Heart left ventricle (tissue), 13 donors: ENCODE results near the gene SLC24A2.

Experiments
- POLR2A ChIP-seq, 2 donors: fragments of 450-650 bp; IDR thresholded peaks; one replicate each; pipeline ENCODE4 v1.6.1; 2017; ENCODE audit warnings: antibody characterized with exemption in 2 of 2, mild to moderate bottlenecking in 2 of 2, moderate library complexity in 2 of 2
- TF ChIP-seq, protein P1 (sequence below), 12 donors: fragments of 200-600 bp; sonication (generic) in 4 of 12; IDR thresholded peaks; one replicate each; pipeline versions ENCODE4 v1.5.0 to v1.8.0; 2018 to 2022; ENCODE audit warnings: antibody characterized with exemption in 12 of 12, mild to moderate bottlenecking in 5 of 12
- donor health status: ischemic (EF 13 %, LVEDD 7.1; RV severe dilation, severe dysfunction).
- donor health status: DM: no; HTN: yes; CAD: no.
- donor health status: DM: no; HTN: no; CAD: no.
- donor health status: ischemic (EF 25% LVEDD 6.9; RV normal size, moderate dysfunction).
- donor health status: ischemic (EF 25% LVEDD 5.7; RV mildly dilated, moderate dysfunction).
- donor health status: ischemic (EF 35%, LVEDD 5.7; RV mildly dilated, moderate dysfunction).
- donor health status: nonischemic (EF 11% LVEDD 7.7; RV severe dilation, severe dysfunction).
- donor health status: DM: yes; HTN: yes; CAD: no.
- donor health status: PGD.
- donor health status: ischemic (EF 29% LVEDD 5.4; RV normal size, mild dysfunction).
- donor health status: nonischemic (EF 23%, LVEDD 6.1; RV moderate dilation, normal function).

DNA sequence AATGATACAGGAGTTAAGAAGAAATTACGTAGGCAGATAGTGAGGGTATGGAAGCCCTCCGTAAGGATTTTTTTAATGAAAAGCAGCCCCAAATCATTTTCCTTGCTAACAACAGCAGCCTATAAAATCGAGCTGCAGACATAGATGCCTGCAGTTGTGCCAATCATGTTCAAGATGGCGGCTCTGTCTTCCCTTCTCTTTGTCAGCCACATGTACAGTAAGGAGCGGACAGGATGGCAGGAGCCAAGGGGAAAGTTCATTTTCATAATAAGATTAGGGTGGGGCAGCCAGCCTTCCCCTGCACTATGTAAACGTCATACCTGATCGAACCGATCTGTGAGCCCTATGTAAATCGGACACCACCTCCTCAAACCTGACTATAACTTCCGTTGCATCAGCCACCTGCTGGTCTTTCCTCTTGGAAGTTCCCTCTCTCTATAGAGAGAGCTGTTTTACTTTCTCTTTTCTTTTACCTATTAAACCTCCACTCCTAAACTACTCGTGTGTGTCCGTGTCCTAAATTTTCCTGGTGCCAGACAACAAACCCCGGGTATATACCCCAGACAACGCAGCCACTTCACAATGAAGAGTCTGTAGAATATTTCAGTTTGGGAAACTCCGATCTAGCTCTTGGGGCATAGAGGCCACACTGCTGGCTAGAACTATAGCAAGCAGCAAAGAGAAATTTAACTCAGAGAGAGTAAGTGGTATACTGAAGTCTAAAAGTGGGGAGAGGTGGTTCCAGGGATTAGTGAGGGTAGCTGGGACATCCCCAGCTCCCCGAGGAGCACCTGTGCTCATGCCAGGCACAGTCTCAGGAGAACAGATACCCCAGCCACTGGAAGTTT is 20.8 kb upstream of the SLC24A2 start:
- TF ChIP-seq, protein P1, sequence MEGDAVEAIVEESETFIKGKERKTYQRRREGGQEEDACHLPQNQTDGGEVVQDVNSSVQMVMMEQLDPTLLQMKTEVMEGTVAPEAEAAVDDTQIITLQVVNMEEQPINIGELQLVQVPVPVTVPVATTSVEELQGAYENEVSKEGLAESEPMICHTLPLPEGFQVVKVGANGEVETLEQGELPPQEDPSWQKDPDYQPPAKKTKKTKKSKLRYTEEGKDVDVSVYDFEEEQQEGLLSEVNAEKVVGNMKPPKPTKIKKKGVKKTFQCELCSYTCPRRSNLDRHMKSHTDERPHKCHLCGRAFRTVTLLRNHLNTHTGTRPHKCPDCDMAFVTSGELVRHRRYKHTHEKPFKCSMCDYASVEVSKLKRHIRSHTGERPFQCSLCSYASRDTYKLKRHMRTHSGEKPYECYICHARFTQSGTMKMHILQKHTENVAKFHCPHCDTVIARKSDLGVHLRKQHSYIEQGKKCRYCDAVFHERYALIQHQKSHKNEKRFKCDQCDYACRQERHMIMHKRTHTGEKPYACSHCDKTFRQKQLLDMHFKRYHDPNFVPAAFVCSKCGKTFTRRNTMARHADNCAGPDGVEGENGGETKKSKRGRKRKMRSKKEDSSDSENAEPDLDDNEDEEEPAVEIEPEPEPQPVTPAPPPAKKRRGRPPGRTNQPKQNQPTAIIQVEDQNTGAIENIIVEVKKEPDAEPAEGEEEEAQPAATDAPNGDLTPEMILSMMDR (IDR thresholded peaks at IDR 0.05) = no peak
- no peak for TF ChIP-seq POLR2A (IDR thresholded peaks at IDR 0.05)
